GM12878 (cell line): Measurements from ENCODE around the gene PREX1. TPM values are rescaled to one million over a fixed set of nuclear protein-coding genes. Genes with fewer than 3 reads are reported as not detected.
A peak's percentile ranks its signal among the peaks of the same experiment; 100 is the strongest.

Experiments used
- ATAC-seq: fragments of 200-7000 bp; cut with Tn5 transposase; 3 replicates; pipeline ENCODE4 v1.9.1; 2020; ENCODE audit warnings: mild to moderate bottlenecking, moderate library complexity
- BruUV-seq: library from RNA; stranded (reverse); fragments of 400-500 nt; replicated peaks from 2 replicates; lab custom pipeline; 2021; lab: Mats Ljungman, UMichigan
- CTCF ChIA-PET: fragments of 300-600 bp; sonication (Branson Sonifier 250); formaldehyde crosslinking; extraction: SDS; loops from one replicate; lab custom pipeline; 2021; ENCODE audit warnings: inconsistent platforms; lab: Yijun Ruan, JAX
- POLR2A ChIA-PET: fragments of 350-600 bp; formaldehyde crosslinking; extraction: SDS; loops from one replicate; lab custom pipeline; 2021; ENCODE audit warnings: inconsistent platforms; lab: Charles Lee
- RAD21 ChIA-PET: fragments of 300-600 bp; sonication (Branson Sonifier 250); formaldehyde crosslinking; loops from one replicate; lab custom pipeline; 2023; ENCODE audit warnings: antibody characterized with exemption; ENCODE audit not compliant: unreplicated experiment; lab: Charles Lee
- SMC1A ChIA-PET: fragments of 300-600 bp; sonication (Branson Sonifier 250); formaldehyde crosslinking; loops from one replicate; lab custom pipeline; 2023; ENCODE audit not compliant: unreplicated experiment, uncharacterized antibody; lab: Charles Lee
- DNase-seq: peaks from one replicate; pipeline ENCODE4 v3.0.0-alpha.2; 2011; ENCODE audit warnings: low read depth, low spot score
- FAIRE-seq: peaks from 3 replicates; lab custom pipeline; 2011; peaks lifted over from hg19 to GRCh38; lab: Jason Lieb, UNC
- H2AFZ ChIP-seq: 2 replicates; pipeline ENCODE4 v1.6.0; 2011; ENCODE audit warnings: low read depth, low read length, control low read depth; ENCODE audit not compliant: control insufficient read depth
- H3K27ac ChIP-seq: 2 replicates; pipeline ENCODE4 v1.5.1; 2011; ENCODE audit warnings: control low read depth; ENCODE audit not compliant: control insufficient read depth, insufficient read depth
- H3K27me3 ChIP-seq, 2 experiments: replicated peaks in 1 of 2; 2 replicates each; pipeline versions ENCODE4 v1.6.0 to v1.6.1; 2011; ENCODE audit warnings: low read length in 1 of 2; ENCODE audit not compliant: control insufficient read depth in 2 of 2, insufficient read depth in 2 of 2
- H3K36me3 ChIP-seq, 2 experiments: 2 replicates each; pipeline ENCODE4 v1.5.1; 2011; ENCODE audit warnings: low read length in 1 of 2; ENCODE audit not compliant: control insufficient read depth in 2 of 2, insufficient read depth in 2 of 2
- H3K4me1 ChIP-seq: 2 replicates; pipeline ENCODE4 v1.6.1; 2011; ENCODE audit warnings: mild to moderate bottlenecking, low read length, moderate library complexity, mixed read lengths; ENCODE audit not compliant: control insufficient read depth, insufficient read depth
- H3K4me2 ChIP-seq: 2 replicates; pipeline ENCODE4 v1.6.0; 2011; ENCODE audit warnings: control low read depth; ENCODE audit not compliant: control insufficient read depth, insufficient read depth
- H3K4me3 ChIP-seq: fragments of 200-600 bp; sonication (generic); 2 replicates; pipeline ENCODE4 v1.5.1; 2016
- H3K79me2 ChIP-seq: 2 replicates; pipeline ENCODE4 v1.6.0; 2011; ENCODE audit warnings: low read length; ENCODE audit not compliant: control insufficient read depth, insufficient read depth
- H3K9ac ChIP-seq: 2 replicates; pipeline ENCODE4 v1.8.0; 2011; ENCODE audit warnings: low read length, control low read depth, mixed read lengths; ENCODE audit not compliant: control insufficient read depth, insufficient read depth
- H3K9me3 ChIP-seq: replicated peaks from 3 replicates; pipeline ENCODE4 v1.5.1; 2011; ENCODE audit warnings: mild to moderate bottlenecking, low read length; ENCODE audit not compliant: control insufficient read depth, insufficient read depth
- H4K20me1 ChIP-seq: 2 replicates; pipeline ENCODE4 v1.6.0; 2011; ENCODE audit not compliant: control insufficient read depth, insufficient read depth
- ATF7 ChIP-seq: fragments of 450-650 bp; IDR thresholded peaks from 2 replicates; pipeline ENCODE4 v1.6.1; 2016; ENCODE audit warnings: low read depth, mild to moderate bottlenecking
- CREB1 ChIP-seq: IDR thresholded peaks from 2 replicates; pipeline ENCODE4 v1.6.1; 2012; ENCODE audit warnings: low read depth, mild to moderate bottlenecking, inconsistent platforms
- EED ChIP-seq: sonication (generic); IDR thresholded peaks from 2 replicates; pipeline ENCODE4 v1.6.1; 2016; ENCODE audit warnings: antibody characterized with exemption, low read depth
- EGR1 ChIP-seq, 2 experiments: IDR thresholded peaks; 1 replicate in 1 of 2; 2 replicates in 1 of 2; pipeline ENCODE4 v1.6.1; 2011 to 2012; ENCODE audit warnings: low read depth in 2 of 2, low read length in 2 of 2, borderline replicate concordance in 1 of 2, mild to moderate bottlenecking in 1 of 2, moderate library complexity in 1 of 2
- ESRRA ChIP-seq: IDR thresholded peaks from 2 replicates; pipeline ENCODE4 v1.6.1; 2012; ENCODE audit warnings: mild to moderate bottlenecking, low read length, improper control_type of control experiment
- EZH2 ChIP-seq: IDR thresholded peaks from 2 replicates; pipeline ENCODE4 v1.6.1; 2012; ENCODE audit warnings: low read depth, mild to moderate bottlenecking, control low read depth, inconsistent platforms, low read length, borderline replicate concordance; ENCODE audit not compliant: control insufficient read depth
- KAT2A ChIP-seq: conservative IDR thresholded peaks from 2 replicates; pipeline ENCODE4 v1.6.1; 2011; ENCODE audit warnings: low read depth, low read length; ENCODE audit not compliant: control insufficient read depth
- LARP7 ChIP-seq: fragments of 450-650 bp; IDR thresholded peaks from 2 replicates; pipeline ENCODE4 v1.6.1; 2017; ENCODE audit warnings: mild to moderate bottlenecking
- NFIC ChIP-seq: IDR thresholded peaks from 2 replicates; pipeline ENCODE4 v1.6.1; 2012; ENCODE audit warnings: low read depth, mild to moderate bottlenecking, inconsistent platforms, low read length, moderate library complexity
- PAX8 ChIP-seq: fragments of 450-650 bp; IDR thresholded peaks from 2 replicates; pipeline ENCODE4 v1.6.1; 2017; ENCODE audit warnings: mild to moderate bottlenecking, moderate library complexity
- PML ChIP-seq: IDR thresholded peaks from 2 replicates; pipeline ENCODE4 v1.6.1; 2012; ENCODE audit warnings: low read length, inconsistent platforms
- SMAD1 ChIP-seq: fragments of 450-650 bp; IDR thresholded peaks from 2 replicates; pipeline ENCODE4 v1.6.1; 2018; ENCODE audit warnings: mild to moderate bottlenecking, low read depth; ENCODE audit not compliant: partially characterized antibody
- SRF ChIP-seq, 2 experiments: IDR thresholded peaks; 2 replicates each; pipeline ENCODE4 v1.6.1; 2011; ENCODE audit warnings: low read depth in 2 of 2, low read length in 2 of 2, mild to moderate bottlenecking in 1 of 2, moderate library complexity in 1 of 2
- STAT3 ChIP-seq: IDR thresholded peaks from 2 replicates; pipeline ENCODE4 v1.6.1; 2011; ENCODE audit warnings: low read depth, low read length, improper control_type of control experiment
- TBL1XR1 ChIP-seq: IDR thresholded peaks from 2 replicates; pipeline ENCODE4 v1.6.1; 2012; ENCODE audit warnings: low read depth, low read length, improper control_type of control experiment
- TCF12 ChIP-seq: IDR thresholded peaks from 2 replicates; pipeline ENCODE4 v1.6.1; 2011; ENCODE audit warnings: low read depth, mild to moderate bottlenecking, low read length
- ZNF622 ChIP-seq: fragments of 450-650 bp; IDR thresholded peaks from 2 replicates; pipeline ENCODE4 v1.6.1; 2017; ENCODE audit warnings: mild to moderate bottlenecking, inconsistent platforms
- WGBS: methylation state at CpG from one replicate; pipeline ENCODE4 v1.1.6; 2016; ENCODE audit warnings: low lambda C conversion rate; ENCODE audit not compliant: insufficient replicate concordance, insufficient coverage; ENCODE audit errors: missing lambda C conversion rate; 5-methylcytosine and 5-hydroxymethylcytosine counted together
- in situ Hi-C: fragments of 300-500 bp; cut with MboI; formaldehyde crosslinking; loops from 9 replicates; pipeline ENCODE4 v1.14.3; 2018; ENCODE audit warnings: mixed read lengths
- intact Hi-C: fragments of 100-400 bp; cut with micrococcal nuclease; formaldehyde crosslinking; loops from one replicate; pipeline ENCODE4 v1.14.2; 2022; ENCODE audit not compliant: unreplicated experiment
- polyA plus RNA-seq, 11 experiments: library from polyadenylated mRNA; depleted of rRNA in 4 of 11; unstranded in 6 of 11; stranded (reverse) in 5 of 11; fragments of >200 nt; fragmentation: Nextera tagmentation in 4 of 11; fragmentation: Illumina TruSeq in 1 of 11; extraction: Ambion mirVana in 4 of 11; extraction: Trizol in 1 of 11; gene quantifications; 1 replicate in 1 of 11; 2 replicates in 10 of 11; pipeline versions ENCODE4 v1.2.1 to v1.2.3, GENCODE V29; 2011 to 2016; ENCODE audit warnings: inconsistent platforms in 2 of 11, missing spikeins in 2 of 11, low read depth in 1 of 11
- total RNA-seq, 4 experiments: library from RNA; depleted of rRNA in 3 of 4; stranded (reverse); fragments of >200 nt in 3 of 4; fragmentation: Illumina TruSeq in 1 of 4; extraction: Trizol in 1 of 4; gene quantifications; 2 replicates each; pipeline versions ENCODE4 v1.2.1 to v1.2.3, GENCODE V29; 2013 to 2021
- TF ChIP-seq, protein P1 (sequence below): fragments of 450-650 bp; IDR thresholded peaks from 2 replicates; pipeline ENCODE4 v1.6.1; 2016; ENCODE audit warnings: mild to moderate bottlenecking
- TF ChIP-seq, protein P2 (sequence below): IDR thresholded peaks from 2 replicates; pipeline ENCODE4 v1.6.1; 2012; ENCODE audit warnings: low read depth, low read length, improper control_type of control experiment
- TF ChIP-seq, protein P3 (sequence below): fragments of 450-650 bp; IDR thresholded peaks from 2 replicates; pipeline ENCODE4 v1.6.1; 2017; ENCODE audit warnings: antibody characterized with exemption, mild to moderate bottlenecking, moderate library complexity

The PREX1 gene
- total and polyA plus RNA-seq, 10 of the 15 experiments (the other 5 are each of a cell fraction or from before 2014, with no cell fraction given), result 2.6 to 114 (median 38.9) TPM

DNA sequence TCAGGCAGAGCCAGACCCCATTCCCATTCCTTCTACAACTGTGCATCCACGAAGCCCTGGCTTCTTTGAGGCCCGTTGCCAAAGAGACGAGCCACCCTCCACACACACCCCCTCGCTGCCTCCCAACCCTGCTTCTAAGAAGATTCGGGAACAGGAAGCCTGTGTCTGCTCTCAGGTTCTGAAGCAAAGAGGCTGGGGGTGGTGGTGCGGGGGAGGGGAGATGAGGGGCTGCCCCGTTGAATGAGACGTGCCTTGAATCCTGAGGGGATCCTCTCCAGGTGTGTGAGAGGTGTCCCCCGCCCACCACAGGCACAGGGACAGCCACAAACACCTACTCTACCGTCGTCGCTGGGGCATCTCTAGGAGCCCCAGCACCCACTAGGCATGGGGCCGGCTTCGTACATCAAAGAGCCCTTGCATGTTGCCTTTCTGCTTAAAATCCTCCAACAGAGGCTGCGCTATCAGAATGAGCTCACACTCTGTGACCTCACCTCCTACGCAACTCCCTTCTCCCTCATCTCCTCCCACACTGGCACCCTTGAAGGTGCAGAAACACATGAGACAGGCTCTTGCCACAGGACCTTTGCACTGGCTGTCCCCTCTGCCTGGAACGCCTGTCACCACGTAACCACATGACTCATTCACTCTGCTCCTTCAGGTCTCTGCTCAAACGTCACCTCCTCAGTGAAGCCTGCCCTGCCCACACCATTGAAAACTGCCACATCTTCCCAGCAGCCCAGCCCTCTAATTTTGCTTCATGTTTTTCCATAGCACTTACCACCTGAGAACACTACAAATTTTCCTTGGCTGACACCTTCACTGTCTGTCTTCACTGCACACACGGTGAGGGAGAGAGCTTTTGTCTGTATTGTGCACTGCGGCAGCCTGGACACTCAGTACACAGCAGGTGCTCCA lies 58.5 kb downstream of the PREX1 start:
- peak overlapping the region; percentile 63 for H3K4me2 ChIP-seq
- DNase-seq, result no peak
- H3K27me3 ChIP-seq, result no peaks in the 10 kb centered on the region
- ChIA-PET SMC1A (interaction anchor here (0.6 to 2.1 kb wide), 8 partner anchors 11 to 78 kb away, joined by 3 to 14 read pairs (median 4); no protein-coding TSS in a partner anchor), RAD21 (interaction anchor here (0.6 to 2.8 kb wide), 12 partner anchors 10 to 152 kb away, joined by 3 to 15 read pairs (median 3); partner anchors contain the start of gene ARFGEF2), POLR2A (interaction anchor here (0.6 to 1.5 kb wide), 4 partner anchors 10 to 153 kb away, joined by 3 to 5 read pairs (median 4); no protein-coding TSS in a partner anchor), CTCF (interaction anchor here (0.7 to 1.4 kb wide), 4 partner anchors 10 to 57 kb away, joined by 3 to 5 read pairs (median 4); no protein-coding TSS in a partner anchor)
- in situ Hi-C loops, result no loop called here
- H3K4me3 ChIP-seq, result no peak overlapping the region
- H3K27ac ChIP-seq, result peak overlapping the region; percentile 26; the same call in 1 of the 2 replicates
- 10% methylated on average over 21 of the region's 21 CpGs for WGBS
- intact Hi-C loops, result no loop called here
- FAIRE-seq, result peak; percentile 84
- peaks cover 48% of the 10 kb centered on the region for H3K4me1 ChIP-seq
- peaks cover 89% of the 10 kb centered on the region for H3K79me2 ChIP-seq
- no peaks in the 10 kb centered on the region; the same call in 2 of the 3 replicates for H3K9me3 ChIP-seq
- H3K9ac ChIP-seq, result no peak overlapping the region
- no peak overlapping the region for H2AFZ ChIP-seq
- H3K36me3 ChIP-seq, result peaks cover 9 to 18% of the 10 kb centered on the region in 2 experiments; a peak in 3 of 4 replicates
- BruUV-seq, result no TSS peak
- no peaks in the 10 kb centered on the region; the same call in 1 of the 2 replicates for H4K20me1 ChIP-seq
- peak; percentile 92 for ATAC-seq
- TF ChIP-seq SRF (IDR thresholded peaks at IDR 0.05; ENCODE audit: low read depth in 2 of 2, low read length in 2 of 2), result no peak
- TF ChIP-seq, protein P1, sequence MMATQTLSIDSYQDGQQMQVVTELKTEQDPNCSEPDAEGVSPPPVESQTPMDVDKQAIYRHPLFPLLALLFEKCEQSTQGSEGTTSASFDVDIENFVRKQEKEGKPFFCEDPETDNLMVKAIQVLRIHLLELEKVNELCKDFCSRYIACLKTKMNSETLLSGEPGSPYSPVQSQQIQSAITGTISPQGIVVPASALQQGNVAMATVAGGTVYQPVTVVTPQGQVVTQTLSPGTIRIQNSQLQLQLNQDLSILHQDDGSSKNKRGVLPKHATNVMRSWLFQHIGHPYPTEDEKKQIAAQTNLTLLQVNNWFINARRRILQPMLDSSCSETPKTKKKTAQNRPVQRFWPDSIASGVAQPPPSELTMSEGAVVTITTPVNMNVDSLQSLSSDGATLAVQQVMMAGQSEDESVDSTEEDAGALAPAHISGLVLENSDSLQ, result peak; percentile 85
- peak; percentile 68 for TF ChIP-seq EED
- TF ChIP-seq, protein P2, sequence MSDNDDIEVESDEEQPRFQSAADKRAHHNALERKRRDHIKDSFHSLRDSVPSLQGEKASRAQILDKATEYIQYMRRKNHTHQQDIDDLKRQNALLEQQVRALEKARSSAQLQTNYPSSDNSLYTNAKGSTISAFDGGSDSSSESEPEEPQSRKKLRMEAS, result 0 out of 2 replicates have a peak, but pooled peaks have one; percentile 21
- TF ChIP-seq, protein P3, sequence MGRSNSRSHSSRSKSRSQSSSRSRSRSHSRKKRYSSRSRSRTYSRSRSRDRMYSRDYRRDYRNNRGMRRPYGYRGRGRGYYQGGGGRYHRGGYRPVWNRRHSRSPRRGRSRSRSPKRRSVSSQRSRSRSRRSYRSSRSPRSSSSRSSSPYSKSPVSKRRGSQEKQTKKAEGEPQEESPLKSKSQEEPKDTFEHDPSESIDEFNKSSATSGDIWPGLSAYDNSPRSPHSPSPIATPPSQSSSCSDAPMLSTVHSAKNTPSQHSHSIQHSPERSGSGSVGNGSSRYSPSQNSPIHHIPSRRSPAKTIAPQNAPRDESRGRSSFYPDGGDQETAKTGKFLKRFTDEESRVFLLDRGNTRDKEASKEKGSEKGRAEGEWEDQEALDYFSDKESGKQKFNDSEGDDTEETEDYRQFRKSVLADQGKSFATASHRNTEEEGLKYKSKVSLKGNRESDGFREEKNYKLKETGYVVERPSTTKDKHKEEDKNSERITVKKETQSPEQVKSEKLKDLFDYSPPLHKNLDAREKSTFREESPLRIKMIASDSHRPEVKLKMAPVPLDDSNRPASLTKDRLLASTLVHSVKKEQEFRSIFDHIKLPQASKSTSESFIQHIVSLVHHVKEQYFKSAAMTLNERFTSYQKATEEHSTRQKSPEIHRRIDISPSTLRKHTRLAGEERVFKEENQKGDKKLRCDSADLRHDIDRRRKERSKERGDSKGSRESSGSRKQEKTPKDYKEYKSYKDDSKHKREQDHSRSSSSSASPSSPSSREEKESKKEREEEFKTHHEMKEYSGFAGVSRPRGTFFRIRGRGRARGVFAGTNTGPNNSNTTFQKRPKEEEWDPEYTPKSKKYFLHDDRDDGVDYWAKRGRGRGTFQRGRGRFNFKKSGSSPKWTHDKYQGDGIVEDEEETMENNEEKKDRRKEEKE, result no peak
- no peak for TF ChIP-seq TCF12
- no peak for TF ChIP-seq PAX8
- TF ChIP-seq NFIC, result no peak
- TF ChIP-seq TBL1XR1, result no peak
- TF ChIP-seq ESRRA, result peak; percentile 82
- TF ChIP-seq LARP7, result no peak
- no peak for TF ChIP-seq STAT3
- no peak for TF ChIP-seq PML
- no peak for TF ChIP-seq ZNF622
- no peak for TF ChIP-seq EZH2
- TF ChIP-seq KAT2A, result no peak
- peak; percentile 90 for TF ChIP-seq CREB1
- TF ChIP-seq EGR1 (IDR thresholded peaks at IDR 0.05; ENCODE audit: borderline replicate concordance in 1 of 2, low read depth in 2 of 2, low read length in 2 of 2), result peak in 1 of 2 experiments; percentile 44; a peak in 1 of 3 replicates
- peak; percentile 97 for TF ChIP-seq ATF7
- TF ChIP-seq SMAD1, result no peak
